IMR-90 (cell line): ENCODE measurements around the gene ZC3H15.

Experiments used
- CHD1 ChIP-seq: IDR thresholded peaks from 2 replicates; pipeline ENCODE4 v1.6.1; 2012; ENCODE audit warnings: low read depth, low read length, improper control_type of control experiment
- FOS ChIP-seq: fragments of 150-350 bp; IDR thresholded peaks from 2 replicates; pipeline ENCODE4 v1.6.1; 2016; ENCODE audit warnings: low read depth, low read length
- MAZ ChIP-seq: IDR thresholded peaks from 2 replicates; pipeline ENCODE4 v1.6.1; 2012; ENCODE audit warnings: low read depth, mild to moderate bottlenecking, low read length, improper control_type of control experiment, moderate library complexity, borderline replicate concordance
- POLR2A ChIP-seq: IDR thresholded peaks from 2 replicates; pipeline ENCODE4 v1.6.1; 2012; ENCODE audit warnings: mild to moderate bottlenecking, low read depth, low read length
- RCOR1 ChIP-seq: IDR thresholded peaks from 2 replicates; pipeline ENCODE4 v1.6.1; 2012; ENCODE audit warnings: mild to moderate bottlenecking, low read length, improper control_type of control experiment; ENCODE audit not compliant: insufficient replicate concordance
- TF ChIP-seq, protein P1 (sequence below): conservative IDR thresholded peaks from 2 replicates; pipeline ENCODE4 v1.5.1; 2012; ENCODE audit warnings: mild to moderate bottlenecking, low read depth, low read length, improper control_type of control experiment

DNA sequence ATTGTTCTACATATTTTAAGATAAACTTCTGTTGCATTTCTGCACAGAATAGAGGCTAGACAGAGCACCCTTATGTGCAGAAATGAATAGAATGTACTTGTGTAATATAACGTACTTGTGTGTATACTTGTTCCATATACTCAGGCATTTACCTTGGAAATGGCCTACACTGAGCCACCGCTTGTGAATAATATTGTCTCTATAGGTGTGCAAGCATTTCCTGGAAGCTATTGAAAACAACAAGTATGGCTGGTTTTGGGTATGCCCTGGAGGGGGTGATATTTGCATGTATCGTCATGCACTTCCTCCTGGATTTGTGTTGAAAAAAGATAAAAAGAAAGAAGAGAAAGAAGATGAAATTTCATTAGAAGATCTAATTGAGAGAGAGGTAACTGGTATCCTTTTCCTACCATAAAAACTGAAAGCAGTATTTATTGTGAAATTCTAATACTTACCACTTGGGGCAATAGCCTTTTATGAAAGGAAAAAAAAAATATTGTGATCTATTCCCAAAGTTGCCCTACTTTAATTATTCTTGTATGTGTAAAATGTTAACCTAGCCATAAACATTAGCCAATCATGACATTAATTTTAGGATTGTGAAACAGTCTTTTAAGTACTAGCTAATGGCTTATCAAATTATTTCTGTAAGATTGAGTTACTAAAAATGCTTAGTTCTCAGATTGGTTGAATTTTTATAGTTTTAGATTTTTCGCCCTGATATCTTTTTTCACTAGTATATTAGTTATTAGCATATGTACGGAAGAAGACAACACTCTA lies 18.0 kb downstream of the ZC3H15 start:
- TF ChIP-seq, protein P1, sequence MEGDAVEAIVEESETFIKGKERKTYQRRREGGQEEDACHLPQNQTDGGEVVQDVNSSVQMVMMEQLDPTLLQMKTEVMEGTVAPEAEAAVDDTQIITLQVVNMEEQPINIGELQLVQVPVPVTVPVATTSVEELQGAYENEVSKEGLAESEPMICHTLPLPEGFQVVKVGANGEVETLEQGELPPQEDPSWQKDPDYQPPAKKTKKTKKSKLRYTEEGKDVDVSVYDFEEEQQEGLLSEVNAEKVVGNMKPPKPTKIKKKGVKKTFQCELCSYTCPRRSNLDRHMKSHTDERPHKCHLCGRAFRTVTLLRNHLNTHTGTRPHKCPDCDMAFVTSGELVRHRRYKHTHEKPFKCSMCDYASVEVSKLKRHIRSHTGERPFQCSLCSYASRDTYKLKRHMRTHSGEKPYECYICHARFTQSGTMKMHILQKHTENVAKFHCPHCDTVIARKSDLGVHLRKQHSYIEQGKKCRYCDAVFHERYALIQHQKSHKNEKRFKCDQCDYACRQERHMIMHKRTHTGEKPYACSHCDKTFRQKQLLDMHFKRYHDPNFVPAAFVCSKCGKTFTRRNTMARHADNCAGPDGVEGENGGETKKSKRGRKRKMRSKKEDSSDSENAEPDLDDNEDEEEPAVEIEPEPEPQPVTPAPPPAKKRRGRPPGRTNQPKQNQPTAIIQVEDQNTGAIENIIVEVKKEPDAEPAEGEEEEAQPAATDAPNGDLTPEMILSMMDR: peak; percentile 62
- no peak for TF ChIP-seq CHD1
- no peak for TF ChIP-seq FOS
- no peak for TF ChIP-seq POLR2A
- no peak for TF ChIP-seq MAZ
- no peak for TF ChIP-seq RCOR1
